Ecto neural progenitor cell (in vitro differentiated cells): ENCODE results near the gene GATB.

Experiments used
- DNase-seq: peaks from one replicate; pipeline ENCODE4 v3.0.0-alpha.2; 2018; ENCODE audit warnings: low spot score

The GATB gene

GRCh38 chr4:151698213-151698612 lies 62.6 kb downstream of the GATB start:
- no peak for DNase-seq

DNA sequence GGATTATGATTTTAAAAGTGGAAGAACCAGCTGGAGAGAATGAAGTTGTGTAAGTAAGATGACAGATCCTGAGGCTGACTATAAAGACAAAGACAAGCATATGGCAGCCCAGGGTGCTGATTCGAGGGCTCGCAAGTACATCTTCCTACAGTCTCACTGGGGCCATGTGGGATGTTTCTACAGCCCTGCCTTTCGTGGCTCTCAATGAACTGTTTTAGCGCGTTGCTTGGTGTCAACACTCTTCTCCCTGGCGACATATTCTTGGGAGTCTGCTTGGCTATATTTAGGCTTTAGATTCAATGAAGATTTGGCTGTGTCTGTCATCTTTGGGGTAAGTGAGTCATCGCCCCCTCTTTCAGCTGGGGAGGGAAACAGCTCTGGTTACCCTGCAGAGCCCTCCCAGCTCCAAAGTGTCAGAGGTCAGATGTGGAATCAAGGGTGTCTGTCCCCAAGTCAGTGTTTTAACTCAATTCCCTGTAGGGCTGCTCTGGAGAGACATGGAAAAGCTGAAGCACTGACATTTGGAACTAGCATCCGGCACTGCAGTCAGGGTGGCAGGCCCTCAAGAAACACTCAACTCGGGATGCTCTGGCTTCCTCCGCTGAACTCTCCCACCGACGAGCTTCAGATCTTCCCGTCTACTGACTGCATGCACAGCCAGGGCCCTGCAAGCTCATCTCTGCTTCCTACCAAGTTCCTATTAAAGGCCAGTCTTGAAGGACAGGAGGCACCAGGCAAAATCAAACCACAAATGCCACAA lies 65.7 kb downstream of the GATB start:
- no peak for DNase-seq

DNA sequence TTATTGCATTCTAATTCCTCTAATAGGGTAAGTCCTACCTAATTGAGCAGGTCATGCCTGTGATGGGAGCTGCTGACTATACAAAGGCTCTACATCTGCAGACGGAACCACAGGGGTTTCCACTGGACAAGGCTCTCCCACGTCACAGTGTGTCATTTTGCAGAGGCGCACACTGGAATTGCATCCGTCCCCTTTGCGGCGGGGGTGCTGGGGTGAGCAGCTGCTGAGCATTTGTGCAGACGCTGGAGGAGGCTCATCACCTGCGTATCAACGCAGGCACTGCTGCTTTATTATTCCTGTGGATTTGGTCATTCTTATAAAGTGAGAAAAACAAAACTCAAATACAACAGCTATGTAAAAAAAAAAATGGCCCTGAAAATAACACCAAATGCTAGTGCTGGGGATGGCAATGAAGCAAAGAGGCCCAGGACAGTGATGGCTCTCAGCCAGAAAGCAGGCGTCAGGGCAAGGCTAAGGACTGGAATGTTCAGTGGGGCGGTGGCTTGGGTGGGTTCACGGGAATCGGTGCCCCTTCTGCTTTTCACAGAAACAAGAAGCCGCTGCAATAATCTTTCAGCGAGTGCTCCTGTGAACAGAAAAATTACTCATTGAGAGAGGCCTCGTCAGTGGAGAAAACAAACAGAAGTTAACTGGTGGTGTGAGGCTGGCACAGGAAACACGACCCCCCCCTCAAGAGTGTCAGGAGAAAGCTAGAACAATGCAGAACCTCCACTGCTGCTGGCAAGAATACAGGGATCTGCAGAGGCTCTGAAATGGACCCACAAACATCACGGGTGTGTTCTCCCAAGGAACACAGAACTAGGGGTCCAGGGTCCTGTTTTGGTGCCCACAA lies 67.8 kb downstream of the GATB start:
- DNase-seq = no peak

GRCh38 chr4:151692443-151692782 lies 68.4 kb downstream of the GATB start:
- no peak for DNase-seq

DNA sequence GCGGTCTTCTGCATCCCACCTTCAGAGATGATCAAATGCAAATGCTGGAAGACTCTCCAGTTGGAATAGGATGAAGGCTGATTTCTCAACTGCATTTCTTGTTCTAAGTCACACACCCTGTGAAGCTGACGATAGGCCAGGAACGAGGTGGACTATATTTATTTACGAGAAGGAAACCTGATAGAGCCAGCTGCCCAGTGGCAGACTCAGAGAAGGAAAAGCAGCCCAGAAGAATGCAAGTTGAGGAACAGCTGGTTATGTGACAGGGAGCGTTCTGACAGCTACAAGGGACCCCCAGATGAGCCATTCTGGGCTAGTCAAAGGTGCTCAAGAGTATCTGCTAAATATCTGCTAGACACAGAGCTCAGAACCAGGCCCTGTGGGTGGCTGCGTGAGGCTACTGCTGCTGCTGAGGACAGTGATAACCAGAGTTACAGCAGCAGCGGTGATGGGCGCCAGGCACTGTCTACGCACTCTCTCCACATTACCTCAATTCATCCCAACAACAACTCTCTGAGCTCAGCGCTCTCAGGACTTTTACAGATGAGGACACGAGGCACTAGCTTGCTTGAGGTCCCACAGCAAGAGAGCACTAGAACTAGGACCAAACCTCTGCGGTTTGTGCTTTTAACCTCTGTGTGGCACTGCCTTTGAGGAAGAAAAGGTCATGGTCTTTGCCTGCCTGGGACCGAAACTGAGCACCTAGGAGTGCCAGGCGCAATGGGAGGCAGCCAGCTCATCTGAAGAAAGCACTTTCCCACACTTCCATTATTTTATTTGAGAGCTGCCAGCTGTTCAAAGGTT lies 69.0 kb downstream of the GATB start:
- DNase-seq = no peak

GRCh38 chr4:151690876-151691275 lies 69.9 kb downstream of the GATB start:
- DNase-seq = no peak

DNA sequence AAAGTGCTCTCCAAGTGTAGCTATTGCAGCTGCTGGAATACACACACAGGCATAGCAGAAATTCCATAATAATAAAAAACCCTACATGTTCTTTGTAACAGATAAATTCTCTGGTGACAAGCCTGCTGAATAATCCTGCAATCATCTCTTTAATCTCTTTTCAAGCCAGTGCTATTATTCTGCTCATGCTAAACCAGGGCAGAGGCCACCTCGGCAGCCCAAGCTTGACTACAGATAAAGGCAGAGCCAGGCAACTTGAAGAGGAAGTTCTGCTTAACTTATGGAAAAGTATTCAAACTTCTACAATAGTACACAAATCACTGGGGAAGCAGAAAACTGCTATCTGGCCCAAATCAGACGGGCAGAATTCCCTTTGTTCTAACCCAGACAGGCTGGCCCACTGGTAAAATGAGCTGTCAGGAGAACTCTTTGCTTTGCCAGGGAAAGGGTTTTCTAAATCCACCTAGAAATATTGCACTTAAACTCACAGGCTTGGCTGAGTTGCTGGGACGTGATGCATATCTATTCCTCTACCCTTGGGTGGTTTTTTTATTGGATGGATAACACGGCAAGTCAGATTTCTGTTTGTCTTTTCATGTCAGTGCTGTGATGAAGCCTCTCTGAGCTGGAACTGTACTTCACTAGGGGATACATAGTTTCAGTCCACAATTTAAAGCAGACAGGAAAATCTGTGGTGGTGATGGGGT lies 70.5 kb downstream of the GATB start:
- no peak for DNase-seq

GRCh38 chr4:151689211-151689991 lies 71.4 kb downstream of the GATB start:
- DNase-seq = no peak

- no peak for DNase-seq
Measured at GRCh38 chr4:151688785-151689043, 72.1 kb downstream of the GATB start.

DNA sequence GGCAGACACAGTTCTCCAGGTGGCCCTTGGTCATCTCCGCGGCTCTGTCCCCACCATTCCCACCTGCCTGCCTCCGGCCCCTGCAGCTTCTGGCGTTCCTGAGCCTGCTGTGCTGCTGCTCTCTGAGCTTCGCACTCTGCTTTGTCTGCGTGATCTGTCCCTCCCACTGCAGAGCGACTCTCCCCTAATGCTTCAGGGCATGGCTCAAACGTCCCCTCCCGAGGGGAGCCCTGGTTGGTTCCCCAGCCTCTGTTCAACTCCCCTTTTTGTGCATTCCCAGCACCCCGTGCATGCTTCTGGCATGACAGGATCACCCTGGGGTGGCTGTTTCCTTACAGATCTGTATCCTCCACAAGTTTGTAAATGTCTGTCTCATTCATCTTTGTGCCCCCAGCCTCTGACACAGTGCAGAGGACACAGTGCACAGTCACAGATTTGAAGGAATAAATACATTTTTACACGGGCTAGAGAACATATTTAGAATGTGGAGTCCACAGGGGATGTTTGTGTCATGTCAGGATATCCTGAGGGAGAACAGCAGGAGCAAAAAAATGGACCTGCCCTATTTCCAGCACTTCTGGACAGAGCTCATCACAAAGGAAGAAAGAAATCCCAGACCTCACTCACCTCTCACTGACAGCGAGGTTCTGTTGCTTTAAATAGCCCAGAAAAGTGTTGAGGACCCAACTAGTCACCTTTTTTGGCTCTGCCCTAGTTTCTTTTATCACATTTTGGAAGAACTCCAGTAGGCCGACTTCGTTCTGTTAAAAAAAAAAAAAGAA lies 72.6 kb downstream of the GATB start:
- DNase-seq = peak; percentile 62

DNA sequence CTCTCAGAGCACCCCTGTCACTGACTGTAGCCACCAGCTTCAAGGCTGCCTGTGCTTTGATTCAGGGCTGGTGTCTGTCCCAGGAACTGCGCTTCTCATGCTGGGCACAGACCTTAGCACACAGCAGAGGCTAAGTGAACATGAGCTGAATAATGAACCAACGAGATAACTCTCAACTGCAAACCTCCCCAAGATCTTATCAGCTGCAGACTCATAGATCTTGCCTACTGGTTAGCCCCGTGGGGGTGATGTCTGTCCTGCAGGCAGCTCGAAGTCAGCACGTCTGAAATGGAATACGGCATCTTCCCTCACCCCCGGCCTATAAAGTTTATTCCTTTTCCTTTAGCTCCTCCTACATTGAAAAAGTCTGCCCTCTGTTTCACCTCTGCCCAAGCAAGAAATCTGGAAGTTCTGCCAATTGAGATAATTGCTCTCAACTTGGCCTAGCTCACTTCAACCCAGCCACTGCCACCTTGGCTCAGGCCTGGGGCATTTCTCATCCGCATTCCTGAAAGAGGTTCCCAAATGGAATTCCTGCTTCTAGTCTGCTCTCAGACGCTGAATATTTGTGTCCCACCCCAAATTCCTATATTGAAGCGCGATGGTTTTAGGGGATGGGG lies 73.7 kb downstream of the GATB start:
- no peak for DNase-seq

GRCh38 chr4:151685303-151685702 lies 75.5 kb downstream of the GATB start:
- no peak for DNase-seq

- DNase-seq = no peak
Measured at GRCh38 chr4:151681085-151681484, 79.7 kb downstream of the GATB start.

DNA sequence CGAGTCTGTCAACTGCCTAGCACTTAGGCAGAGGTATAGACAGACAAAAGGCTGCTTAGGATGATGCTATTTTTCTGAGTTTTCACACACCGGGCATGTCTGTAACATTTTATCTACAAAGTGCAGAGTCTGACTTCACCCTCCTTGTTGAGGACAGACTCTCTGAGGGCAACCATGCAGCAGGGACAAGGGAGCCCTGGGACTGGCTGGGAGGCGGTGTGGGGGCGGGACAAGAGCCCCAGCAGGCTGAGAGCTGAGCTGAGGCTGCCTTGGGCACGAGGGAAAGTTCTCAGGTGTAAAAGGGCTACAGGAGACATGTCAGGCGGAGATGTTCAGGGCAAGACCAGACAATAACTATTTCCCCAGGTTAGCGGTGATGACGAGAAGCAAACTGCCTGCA lies 81.6 kb downstream of the GATB start:
- DNase-seq = no peak

DNA sequence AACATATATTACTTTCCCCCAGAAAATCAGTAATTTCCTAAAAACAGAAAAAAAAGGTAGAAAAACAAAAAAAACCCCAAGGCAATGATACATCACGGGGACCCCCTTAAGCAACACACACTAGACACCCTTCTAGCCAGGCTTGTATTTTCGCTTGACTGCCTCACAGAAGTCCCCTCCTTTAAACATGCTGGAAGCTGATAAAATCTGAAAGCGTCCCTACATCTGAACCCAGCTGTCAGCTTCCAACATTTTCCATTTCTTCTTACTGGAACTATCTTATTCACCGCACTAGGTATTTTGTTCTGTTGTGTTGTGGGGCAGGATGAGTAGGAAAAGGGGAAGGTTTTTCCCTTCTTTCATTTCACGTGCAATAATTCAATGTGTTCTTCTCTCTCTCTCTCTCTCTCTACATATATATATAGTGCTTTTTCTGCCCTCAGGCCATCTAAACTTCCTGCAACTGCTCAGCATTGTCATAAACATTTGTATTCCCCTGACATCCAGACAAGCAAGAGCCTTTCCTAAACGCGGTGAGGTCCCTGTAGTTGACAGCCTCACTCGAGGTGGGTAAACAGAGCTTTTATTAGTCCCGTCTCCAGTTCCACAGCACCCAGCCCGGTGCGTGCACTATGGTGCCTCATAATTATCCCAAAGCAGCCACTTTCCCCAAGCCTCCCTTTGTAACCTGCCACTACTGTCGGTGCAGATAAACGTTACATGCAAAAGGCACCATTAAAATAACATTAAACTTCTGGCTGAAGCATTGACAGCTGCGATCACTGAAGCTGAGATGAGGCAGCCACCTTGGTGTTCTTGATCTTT lies 82.5 kb downstream of the GATB start:
- DNase-seq = no peak

DNA sequence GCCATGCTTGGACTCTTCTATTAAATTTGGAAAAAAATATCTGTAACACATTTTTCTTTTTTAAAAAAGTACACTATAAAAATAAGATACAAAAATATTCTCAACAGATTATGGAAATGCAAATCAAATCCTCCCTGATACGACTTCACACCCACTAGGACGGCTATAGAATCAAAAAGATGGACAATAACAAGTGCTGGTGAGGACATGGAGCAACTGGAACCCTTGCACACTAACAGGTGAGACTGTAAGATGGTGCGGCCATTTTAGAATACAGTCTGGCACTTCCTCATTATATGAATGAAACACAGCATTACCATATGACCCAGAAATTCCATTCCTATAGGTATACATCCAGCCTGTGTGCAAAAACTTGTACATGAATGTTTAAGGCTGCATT lies 83.6 kb downstream of the GATB start:
- DNase-seq = no peak

- DNase-seq = no peak
Measured at GRCh38 chr4:151676301-151676700, 84.5 kb downstream of the GATB start.

GRCh38 chr4:151675411-151675971 lies 85.3 kb downstream of the GATB start:
- peak; percentile 58 for DNase-seq

- DNase-seq = peak; percentile 79
Measured at GRCh38 chr4:151674804-151675391, 85.9 kb downstream of the GATB start.
